GM18505 (cell line): ENCODE measurements around the gene MUC20.

ENCODE experiments used
- ATAC-seq: cut with Tn5 transposase; IDR thresholded peaks from one replicate; pipeline ENCODE4 v1.9.1; 2021; ENCODE audit not compliant: unreplicated experiment
- POLR2A ChIP-seq: IDR thresholded peaks from 4 replicates; pipeline ENCODE4 v1.6.1; 2011; ENCODE audit warnings: borderline replicate concordance; ENCODE audit not compliant: insufficient read depth, insufficient read length; ENCODE audit errors: extremely low read depth

The MUC20 gene

GRCh38 chr3:195760345-195761122 lies 39.8 kb downstream of the MUC20 start:
- TF ChIP-seq POLR2A, result no peak
- ATAC-seq, result no peak

GRCh38 chr3:195761123-195761566 lies 40.4 kb downstream of the MUC20 start:
- ATAC-seq, result no peak
- no peak for TF ChIP-seq POLR2A

- ATAC-seq, result no peak
- TF ChIP-seq POLR2A, result no peak
These were observed 40.9 kb downstream of the MUC20 start for GRCh38 chr3:195761567-195762248.

GRCh38 chr3:195762249-195762585 lies 41.4 kb downstream of the MUC20 start:
- no peak for ATAC-seq
- no peak for TF ChIP-seq POLR2A

- ATAC-seq, result no peak
- TF ChIP-seq POLR2A, result no peak
These were observed 41.8 kb downstream of the MUC20 start for GRCh38 chr3:195762611-195763010.

- ATAC-seq, result no peak
- no peak for TF ChIP-seq POLR2A
These were observed 42.5 kb downstream of the MUC20 start for GRCh38 chr3:195763076-195763830.

GRCh38 chr3:195763843-195764825 lies 43.4 kb downstream of the MUC20 start:
- no peak for TF ChIP-seq POLR2A
- no peak for ATAC-seq

- no peak for TF ChIP-seq POLR2A
- ATAC-seq, result no peak
These were observed 44.4 kb downstream of the MUC20 start for GRCh38 chr3:195764961-195765706.

GRCh38 chr3:195766671-195767070 lies 45.9 kb downstream of the MUC20 start:
- no peak for TF ChIP-seq POLR2A
- no peak for ATAC-seq

GRCh38 chr3:195767792-195768191 lies 47.0 kb downstream of the MUC20 start:
- TF ChIP-seq POLR2A, result no peak
- no peak for ATAC-seq

- no peak for TF ChIP-seq POLR2A
- no peak for ATAC-seq
These were observed 47.6 kb downstream of the MUC20 start for GRCh38 chr3:195768414-195768813.

GRCh38 chr3:195768831-195769303 lies 48.1 kb downstream of the MUC20 start:
- no peak for ATAC-seq
- no peak for TF ChIP-seq POLR2A
